HepG2 (cell line): Measurements from ENCODE around the gene FIGLA. TPM values are rescaled to one million over a fixed set of nuclear protein-coding genes. Genes with fewer than 3 reads are reported as not detected.

Experiments
- ATAC-seq: fragments of 200-7000 bp; cut with Tn5 transposase; 3 replicates; pipeline ENCODE4 v1.9.1; 2020; ENCODE audit warnings: mild to moderate bottlenecking, moderate library complexity
- BruUV-seq: library from RNA; stranded (reverse); fragments of 400-500 nt; replicated peaks from 2 replicates; lab custom pipeline; 2021; lab: Mats Ljungman, UMichigan
- CTCF ChIA-PET: fragments of 300-600 bp; formaldehyde crosslinking; extraction: SDS; loops from one replicate; lab custom pipeline; 2021; ENCODE audit warnings: low total read pairs, inconsistent platforms, low intra/inter-chr PET ratio; lab: Yijun Ruan, JAX
- POLR2A ChIA-PET: fragments of 350-600 bp; sonication (Branson Sonifier 250); formaldehyde crosslinking; loops from one replicate; lab custom pipeline; 2020; ENCODE audit warnings: antibody characterized with exemption, inconsistent platforms; lab: Yijun Ruan, JAX
- DNase-seq: peaks from one replicate; pipeline ENCODE4 v3.0.0-alpha.2; 2015; ENCODE audit warnings: low spot score
- FAIRE-seq: peaks from 3 replicates; lab custom pipeline; 2011; peaks lifted over from hg19 to GRCh38; lab: Jason Lieb, UNC
- H2AFZ ChIP-seq: one replicate; pipeline ENCODE4 v1.6.1; 2011; ENCODE audit warnings: low read length, inconsistent platforms
- H3K27ac ChIP-seq: fragments of 300-600 bp; 3 replicates; pipeline ENCODE4 v1.8.0; 2011; ENCODE audit warnings: mixed run types, mild to moderate bottlenecking, mixed read lengths, low read length, inconsistent platforms; ENCODE audit not compliant: insufficient read depth; ENCODE audit errors: extremely low read length
- H3K27me3 ChIP-seq, 2 experiments: fragments of 200-600 bp in 1 of 2; 2 replicates in 1 of 2; 3 replicates in 1 of 2; pipeline versions ENCODE4 v1.6.0 to v1.8.0; 2011; ENCODE audit warnings: low read length in 2 of 2, mild to moderate bottlenecking in 2 of 2, moderate library complexity in 2 of 2, inconsistent platforms in 1 of 2; ENCODE audit not compliant: insufficient read depth in 2 of 2, control insufficient read depth in 1 of 2
- H3K36me3 ChIP-seq, 2 experiments: fragments of 200-600 bp in 1 of 2; replicated peaks in 1 of 2; 2 replicates in 1 of 2; 3 replicates in 1 of 2; pipeline versions ENCODE4 v1.5.1 to v1.8.0; 2011; ENCODE audit warnings: low read length in 2 of 2, inconsistent platforms in 1 of 2; ENCODE audit not compliant: insufficient read depth in 2 of 2, control insufficient read depth in 1 of 2
- H3K4me1 ChIP-seq: 2 replicates; pipeline ENCODE4 v1.5.1; 2012; ENCODE audit warnings: low read length, inconsistent platforms; ENCODE audit not compliant: insufficient read depth
- H3K4me2 ChIP-seq: 2 replicates; pipeline ENCODE4 v1.6.0; 2011; ENCODE audit warnings: low read depth, low read length, inconsistent platforms
- H3K4me3 ChIP-seq, 3 experiments: fragments of 200-600 bp in 1 of 3; sonication (generic), shearing (Covaris generic) in 1 of 3; replicated peaks in 1 of 3; 2 replicates each; pipeline ENCODE4 v1.5.1; 2011 to 2016; ENCODE audit warnings: low read length in 3 of 3, inconsistent platforms in 2 of 3, low read depth in 2 of 3, mild to moderate bottlenecking in 2 of 3, control low read depth in 1 of 3, mixed read lengths in 1 of 3; ENCODE audit not compliant: insufficient read depth in 1 of 3
- H3K79me2 ChIP-seq: one replicate; pipeline ENCODE4 v1.6.1; 2011; ENCODE audit warnings: low read length, inconsistent platforms; ENCODE audit not compliant: insufficient read depth
- H3K9ac ChIP-seq: 2 replicates; pipeline ENCODE4 v1.6.0; 2011; ENCODE audit warnings: mild to moderate bottlenecking, low read depth, low read length, inconsistent platforms; ENCODE audit not compliant: insufficient read depth
- H3K9me3 ChIP-seq: 2 replicates; pipeline ENCODE4 v1.5.1; 2012; ENCODE audit warnings: mild to moderate bottlenecking, low read length
- H4K20me1 ChIP-seq: 2 replicates; pipeline ENCODE4 v1.6.0; 2011; ENCODE audit warnings: inconsistent platforms, mild to moderate bottlenecking, low read length, moderate library complexity; ENCODE audit not compliant: insufficient read depth
- ATF7-NPFF ChIP-seq: sonication (generic); formaldehyde crosslinking; IDR thresholded peaks from 2 replicates; pipeline ENCODE4 v1.8.1; 2023; ENCODE audit warnings: mild to moderate bottlenecking, low read depth, missing genetic modification reagents, moderate library complexity
- MEIS2 ChIP-seq: sonication (generic); formaldehyde crosslinking; IDR thresholded peaks from 2 replicates; pipeline ENCODE4 v1.9.0; 2021; ENCODE audit warnings: mild to moderate bottlenecking, missing genetic modification reagents
- SMAD9 ChIP-seq: sonication (generic); formaldehyde crosslinking; IDR thresholded peaks from 2 replicates; pipeline ENCODE4 v1.5.1; 2020; ENCODE audit warnings: mild to moderate bottlenecking, missing genetic modification reagents
- SNAI1 ChIP-seq: sonication (generic); formaldehyde crosslinking; IDR thresholded peaks from 2 replicates; pipeline ENCODE4 v1.5.0; 2020; ENCODE audit warnings: mild to moderate bottlenecking, missing genetic modification reagents, borderline replicate concordance
- ZC3H13 ChIP-seq: sonication (generic); formaldehyde crosslinking; IDR thresholded peaks from 2 replicates; pipeline ENCODE4 v1.8.1; 2023; ENCODE audit warnings: mild to moderate bottlenecking, missing genetic modification reagents, moderate library complexity
- ZMYM3 ChIP-seq: sonication (generic); formaldehyde crosslinking; IDR thresholded peaks from 2 replicates; pipeline ENCODE4 v1.5.1; 2020; ENCODE audit warnings: mild to moderate bottlenecking, missing genetic modification reagents
- ZNF687 ChIP-seq: sonication (generic); formaldehyde crosslinking; IDR thresholded peaks from 2 replicates; pipeline ENCODE4 v1.5.1; 2020; ENCODE audit warnings: mild to moderate bottlenecking, missing genetic modification reagents, moderate library complexity
- WGBS: methylation state at CpG from one replicate; pipeline ENCODE4 v1.1.6; 2017; ENCODE audit warnings: low lambda C conversion rate; 5-methylcytosine and 5-hydroxymethylcytosine counted together
- in situ Hi-C: cut with HindIII; loops from 2 replicates; pipeline ENCODE4 v1.10.0; 2017; ENCODE audit warnings: low pct_unique_long_range_greater_than_20kb; ENCODE audit not compliant: extremely low pct_ligation_motif_present
- intact Hi-C: fragments of 100-400 bp; cut with micrococcal nuclease; formaldehyde crosslinking; loops from one replicate; pipeline ENCODE4 v1.10.0; 2022; ENCODE audit not compliant: unreplicated experiment
- polyA plus RNA-seq, 8 experiments: library from polyadenylated mRNA; depleted of rRNA in 3 of 8; stranded (reverse) in 7 of 8; unstranded in 1 of 8; fragments of >200 nt; fragmentation: Illumina TruSeq in 4 of 8; extraction: Trizol in 4 of 8; gene quantifications; 2 replicates each; pipeline versions ENCODE4 v1.2.1 to v1.2.3, GENCODE V29; 2011 to 2016; ENCODE audit warnings: low read depth in 4 of 8, missing spikeins in 1 of 8, mixed read lengths in 1 of 8; ENCODE audit not compliant: insufficient read depth in 1 of 8
- total RNA-seq, 5 experiments: library from RNA; depleted of rRNA; stranded (reverse); fragments of >200 nt; fragmentation: Illumina TruSeq; extraction: Trizol; gene quantifications; 2 replicates each; pipeline ENCODE4 v1.2.3, GENCODE V29; 2016; ENCODE audit warnings: low read depth in 1 of 5

FIGLA gene
- total and polyA plus RNA-seq, 2 of the 13 experiments (the other 11 are each of a cell fraction or from before 2014, with no cell fraction given) = not detected

- Histone ChIP-seq H4K20me1 (no peaks in the 10 kb centered on the region), H2AFZ (no peak overlapping the region), H3K4me1 (peaks cover 54% of the 10 kb centered on the region), H3K4me2 (0 out of 2 replicates have a peak overlapping the region, but pooled peaks have one; percentile 18), H3K4me3 (no peak overlapping the region), H3K9me3 (peaks cover 13% of the 10 kb centered on the region), H3K27ac (no peak overlapping the region), H3K27me3 (peaks cover 0 to 1% of the 10 kb centered on the region in 2 experiments; a peak in 1 of 5 replicates), H3K36me3 (no peaks in the 10 kb centered on the region), H3K9ac (no peak overlapping the region), H3K79me2 (no peaks in the 10 kb centered on the region)
- ATAC-seq = no peak
- ChIA-PET POLR2A (interaction anchor here (2.0 kb wide), 1 partner anchor 10 kb away, joined by 7 read pairs; no protein-coding TSS in a partner anchor), CTCF (no interaction called here)
- FAIRE-seq = no peak
- no TSS peak for BruUV-seq
- intact Hi-C loops = no loop called here
- TF ChIP-seq ATF7-NPFF (CRISPR knock-in tag) (peak; percentile 27; the same call in 1 of the 2 replicates), ZNF687 (CRISPR knock-in tag) (peak; percentile 17; the same call in 1 of the 2 replicates), SMAD9 (CRISPR knock-in tag) (0 out of 2 replicates have a peak, but pooled peaks have one; percentile 56), ZMYM3 (CRISPR knock-in tag) (no peak), SNAI1 (CRISPR knock-in tag) (no peak), MEIS2 (CRISPR knock-in tag) (0 out of 2 replicates have a peak, but pooled peaks have one; percentile 24), ZC3H13 (CRISPR knock-in tag) (no peak)
- DNase-seq = no peak
- in situ Hi-C loops = no loop called here
- 24% methylated on average over 2 of the region's 2 CpGs for WGBS
These were observed 7.1 kb upstream of the FIGLA start for GRCh38 chr2:70797506-70797905.
